Endothelial cell of umbilical vein (primary cell): ENCODE results near the gene FBXO24.
A peak's percentile ranks its signal among the peaks of the same experiment; 100 is the strongest.

Experiments used
- EZH2 ChIP-seq: IDR thresholded peaks from 2 replicates; pipeline ENCODE4 v1.6.1; 2012; ENCODE audit warnings: borderline replicate concordance, low read depth, mild to moderate bottlenecking, moderate library complexity, low read length, inconsistent platforms; ENCODE audit not compliant: severe bottlenecking
- JUN ChIP-seq: IDR thresholded peaks from 2 replicates; pipeline ENCODE4 v1.6.1; 2011; ENCODE audit warnings: borderline replicate concordance, low read depth; ENCODE audit not compliant: insufficient read length, insufficient read depth
- POLR2A ChIP-seq: IDR thresholded peaks from 2 replicates; pipeline ENCODE4 v1.6.1; 2012; ENCODE audit warnings: low read depth, mild to moderate bottlenecking, control low read depth, low read length
- POLR2AphosphoS5 ChIP-seq: IDR thresholded peaks from 2 replicates; pipeline ENCODE4 v1.6.1; 2012; ENCODE audit warnings: low read depth, mild to moderate bottlenecking, control low read depth, low read length, moderate library complexity; ENCODE audit not compliant: insufficient read depth
- TF ChIP-seq, protein P1 (sequence below), 2 donors: IDR thresholded peaks; 1 replicate in 1 of 2; 2 replicates in 1 of 2; pipeline ENCODE4 v1.5.1; 2011; ENCODE audit warnings: low read length in 2 of 2, mild to moderate bottlenecking in 2 of 2, moderate library complexity in 2 of 2, control low read depth in 1 of 2, inconsistent platforms in 1 of 2, low read depth in 1 of 2; ENCODE audit not compliant: insufficient read depth in 1 of 2; ENCODE audit errors: extremely low read depth in 1 of 2
- TF ChIP-seq, protein P2 (sequence below): IDR thresholded peaks from 2 replicates; pipeline ENCODE4 v1.6.1; 2011; ENCODE audit not compliant: insufficient read depth, insufficient read length

- TF ChIP-seq, protein P1, sequence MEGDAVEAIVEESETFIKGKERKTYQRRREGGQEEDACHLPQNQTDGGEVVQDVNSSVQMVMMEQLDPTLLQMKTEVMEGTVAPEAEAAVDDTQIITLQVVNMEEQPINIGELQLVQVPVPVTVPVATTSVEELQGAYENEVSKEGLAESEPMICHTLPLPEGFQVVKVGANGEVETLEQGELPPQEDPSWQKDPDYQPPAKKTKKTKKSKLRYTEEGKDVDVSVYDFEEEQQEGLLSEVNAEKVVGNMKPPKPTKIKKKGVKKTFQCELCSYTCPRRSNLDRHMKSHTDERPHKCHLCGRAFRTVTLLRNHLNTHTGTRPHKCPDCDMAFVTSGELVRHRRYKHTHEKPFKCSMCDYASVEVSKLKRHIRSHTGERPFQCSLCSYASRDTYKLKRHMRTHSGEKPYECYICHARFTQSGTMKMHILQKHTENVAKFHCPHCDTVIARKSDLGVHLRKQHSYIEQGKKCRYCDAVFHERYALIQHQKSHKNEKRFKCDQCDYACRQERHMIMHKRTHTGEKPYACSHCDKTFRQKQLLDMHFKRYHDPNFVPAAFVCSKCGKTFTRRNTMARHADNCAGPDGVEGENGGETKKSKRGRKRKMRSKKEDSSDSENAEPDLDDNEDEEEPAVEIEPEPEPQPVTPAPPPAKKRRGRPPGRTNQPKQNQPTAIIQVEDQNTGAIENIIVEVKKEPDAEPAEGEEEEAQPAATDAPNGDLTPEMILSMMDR (IDR thresholded peaks at IDR 0.05; ENCODE audit: extremely low read depth in 1 of 2, insufficient read depth in 1 of 2, low read depth in 1 of 2, low read length in 2 of 2), result no peak
- TF ChIP-seq, protein P2, sequence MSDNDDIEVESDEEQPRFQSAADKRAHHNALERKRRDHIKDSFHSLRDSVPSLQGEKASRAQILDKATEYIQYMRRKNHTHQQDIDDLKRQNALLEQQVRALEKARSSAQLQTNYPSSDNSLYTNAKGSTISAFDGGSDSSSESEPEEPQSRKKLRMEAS, result no peak
- TF ChIP-seq POLR2A (peak; percentile 16), EZH2 (no peak), POLR2AphosphoS5 (no peak), JUN (no peak)
These were observed 17.8 kb upstream of the FBXO24 start for GRCh38 chr7:100568176-100568895.
